B cell (primary cell): ENCODE measurements around the gene CTRL. TPM values are rescaled to one million over a fixed set of nuclear protein-coding genes. Genes with fewer than 3 reads are reported as not detected.

Experiments used
- ATAC-seq: fragments of 200-7000 bp; cut with Tn5 transposase; one replicate; pipeline ENCODE4 v1.10.0; 2021; ENCODE audit warnings: low read depth, mild to moderate bottlenecking, moderate number of reproducible peaks, moderate library complexity
- CTCF ChIA-PET: fragments of 350-600 bp; sonication (Branson Sonifier 250); formaldehyde crosslinking; loops from one replicate; lab custom pipeline; 2021; ENCODE audit warnings: antibody characterized with exemption, inconsistent platforms; lab: Charles Lee
- POLR2A ChIA-PET: fragments of 350-600 bp; sonication (Branson Sonifier 250); formaldehyde crosslinking; loops from one replicate; lab custom pipeline; 2021; ENCODE audit warnings: antibody characterized with exemption; lab: Charles Lee
- DNase-seq: peaks from one replicate; pipeline ENCODE4 v3.0.0; 2013
- H2AFZ ChIP-seq: 2 replicates; pipeline ENCODE4 v1.6.1; 2012; ENCODE audit warnings: mild to moderate bottlenecking, low read depth, low read length; ENCODE audit not compliant: insufficient read depth, poor library complexity, severe bottlenecking
- H3K27ac ChIP-seq, 2 donors: 1 replicate in 1 of 2; 2 replicates in 1 of 2; pipeline ENCODE4 v1.5.1; 2012 to 2013; ENCODE audit warnings: low read length in 2 of 2, mild to moderate bottlenecking in 2 of 2, moderate library complexity in 1 of 2
- H3K27me3 ChIP-seq, 4 experiments: fragments of 200-600 bp in 1 of 4; sonication (generic) in 1 of 4; replicated peaks in 1 of 4; 1 replicate in 2 of 4; 2 replicates in 2 of 4; pipeline versions ENCODE4 v1.6.1 to v1.7.0; 2013 to 2016; ENCODE audit warnings: low read length in 3 of 4, mild to moderate bottlenecking in 2 of 4, mixed read lengths in 1 of 4, moderate library complexity in 1 of 4; ENCODE audit not compliant: insufficient read depth in 4 of 4, control insufficient read depth in 3 of 4; ENCODE audit errors: control extremely low read depth in 1 of 4
- H3K36me3 ChIP-seq, 2 experiments: replicated peaks in 1 of 2; 1 replicate in 1 of 2; 2 replicates in 1 of 2; pipeline versions ENCODE4 v1.6.1 to v1.7.1; 2013; ENCODE audit warnings: low read length in 1 of 2; ENCODE audit not compliant: insufficient read depth in 2 of 2, control insufficient read depth in 1 of 2; ENCODE audit errors: control extremely low read depth in 1 of 2, extremely low read depth in 1 of 2
- H3K4me1 ChIP-seq, 2 donors: fragments of 200-600 bp in 1 of 2; sonication (generic) in 1 of 2; 1 replicate in 1 of 2; 2 replicates in 1 of 2; pipeline versions ENCODE4 v1.5.1 to v1.6.1; 2013 to 2017; ENCODE audit warnings: low read length in 2 of 2; ENCODE audit not compliant: control insufficient read depth in 2 of 2, insufficient read depth in 2 of 2
- H3K4me2 ChIP-seq: replicated peaks from 2 replicates; pipeline ENCODE3; 2012; ENCODE audit warnings: mild to moderate bottlenecking, low read depth, low read length; ENCODE audit not compliant: poor library complexity, severe bottlenecking
- H3K4me3 ChIP-seq, 5 experiments: fragments of 200-600 bp in 1 of 5; sonication (generic) in 1 of 5; 1 replicate in 3 of 5; 2 replicates in 2 of 5; pipeline versions ENCODE4 v1.5.1 to v1.7.0; 2011 to 2016; ENCODE audit warnings: low read length in 4 of 5, mild to moderate bottlenecking in 4 of 5, low read depth in 2 of 5, control low read depth in 1 of 5, moderate library complexity in 1 of 5; ENCODE audit not compliant: insufficient read depth in 1 of 5; ENCODE audit errors: control extremely low read depth in 1 of 5, extremely low read depth in 1 of 5
- H3K79me2 ChIP-seq: fragments of 200-600 bp; sonication (generic); one replicate; pipeline ENCODE4 v1.6.0; 2016; ENCODE audit warnings: low read length; ENCODE audit not compliant: control insufficient read depth, insufficient read depth
- H3K9ac ChIP-seq: fragments of 200-600 bp; sonication (generic); 2 replicates; pipeline ENCODE4 v1.6.1; 2017; ENCODE audit warnings: mild to moderate bottlenecking, low read length, moderate library complexity
- H3K9me3 ChIP-seq, 3 donors: one replicate each; pipeline versions ENCODE4 v1.6.1 to v1.7.1; 2013; ENCODE audit warnings: low read length in 2 of 3; ENCODE audit not compliant: control insufficient read depth in 2 of 3, insufficient read depth in 1 of 3; ENCODE audit errors: control extremely low read depth in 1 of 3
- H4K20me1 ChIP-seq: 2 replicates; pipeline ENCODE4 v1.6.0; 2012; ENCODE audit warnings: mild to moderate bottlenecking, low read length; ENCODE audit not compliant: insufficient read depth, control insufficient read depth, poor library complexity, severe bottlenecking
- H3K27ac Mint-ChIP-seq: one replicate; pipeline ENCODE4 v1.8.0; 2021; ENCODE audit warnings: mixed read lengths
- H3K27me3 Mint-ChIP-seq: one replicate; pipeline ENCODE4 v1.8.0; 2021; ENCODE audit warnings: mixed read lengths
- H3K4me1 Mint-ChIP-seq: one replicate; pipeline ENCODE4 v1.8.0; 2021; ENCODE audit warnings: mixed read lengths
- H3K4me3 Mint-ChIP-seq: one replicate; pipeline ENCODE4 v1.8.0; 2021; ENCODE audit warnings: mixed read lengths
- H3K9me3 Mint-ChIP-seq: one replicate; pipeline ENCODE4 v1.8.0; 2022; ENCODE audit warnings: mixed read lengths; ENCODE audit not compliant: insufficient read depth
- EZH2 ChIP-seq: IDR thresholded peaks from 2 replicates; pipeline ENCODE4 v1.6.1; 2012; ENCODE audit warnings: borderline replicate concordance, low read depth, mild to moderate bottlenecking, moderate library complexity, low read length; ENCODE audit not compliant: insufficient read depth, poor library complexity, severe bottlenecking
- WGBS: methylation state at CpG from one replicate; pipeline ENCODE4 v1.1.5; 2013; ENCODE audit warnings: missing lambda C conversion rate; ENCODE audit not compliant: insufficient coverage; 5-methylcytosine and 5-hydroxymethylcytosine counted together
- intact Hi-C: fragments of 100-400 bp; cut with micrococcal nuclease; formaldehyde crosslinking; loops from one replicate; pipeline ENCODE4 v1.10.0; 2022
- polyA plus RNA-seq: library from polyadenylated mRNA; depleted of rRNA; stranded (reverse); fragments of >200 nt; gene quantifications from 2 replicates; pipeline ENCODE4 v1.2.3, GENCODE V29; 2012
- total RNA-seq, 2 donors: library from RNA; stranded (reverse); fragments of 120-200 nt in 1 of 2; gene quantifications; 1 replicate in 1 of 2; 2 replicates in 1 of 2; pipeline versions ENCODE4 v1.2.3 to v1.2.4, GENCODE V29; 2013 to 2022
- TF ChIP-seq, protein P1 (sequence below): fragments of 200-600 bp; IDR thresholded peaks from one replicate; pipeline ENCODE4 v1.8.0; 2022; ENCODE audit warnings: antibody characterized with exemption, mild to moderate bottlenecking

CTRL gene
- total and polyA plus RNA-seq, 2 donors (not counting 1 experiment from before 2014, with no cell fraction given), result 5.8 to 19.0 TPM

DNA sequence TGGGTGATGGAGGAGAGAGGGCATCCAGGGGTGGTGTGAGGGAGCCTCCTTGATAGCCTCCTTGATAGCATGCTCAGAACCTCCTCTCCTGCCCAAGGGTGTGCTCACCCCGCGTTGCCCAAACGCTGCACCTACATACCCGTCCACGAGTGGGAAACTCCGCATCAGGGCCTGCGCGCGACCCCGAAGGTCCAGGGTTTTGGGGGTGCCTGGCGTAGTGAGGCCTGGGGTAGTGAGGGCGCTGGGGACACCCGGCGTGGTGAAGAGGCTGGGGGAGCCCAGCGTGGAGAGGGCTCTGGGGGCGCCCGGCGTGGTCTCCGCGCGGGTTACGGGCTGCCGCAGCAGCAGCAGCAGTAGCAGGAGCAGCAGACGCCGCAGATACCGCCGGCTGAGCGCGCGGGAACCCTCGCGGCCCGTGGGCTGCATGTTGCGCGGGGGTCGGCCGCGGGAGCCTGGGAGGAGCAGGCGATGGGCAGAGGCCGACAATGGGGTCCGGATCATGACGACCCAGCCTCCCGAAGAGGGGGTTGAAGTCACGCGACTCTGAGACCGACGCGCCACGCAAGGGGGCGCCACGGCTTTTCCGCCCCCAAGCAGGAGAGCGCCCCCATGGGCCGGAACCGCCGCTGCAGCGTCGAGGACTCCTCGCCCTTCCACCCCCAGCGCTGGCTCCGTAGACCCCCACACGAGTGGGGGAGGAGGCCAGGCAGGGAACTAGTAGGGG, 48.5 kb upstream of the CTRL start, which contains the start of gene DPEP3:
TSS of gene DPEP3 (minus strand) at position 545 of the 724 bp plus-strand sequence. CDS start at position 426, 119 bp downstream.
- Histone ChIP-seq H3K4me3 (no peak within 1 kb of the TSS), H3K9ac (no peak within 1 kb of the TSS), H3K27ac (no peak within 1 kb of the TSS), H2AFZ (no peak within 1 kb of the TSS), H4K20me1 (no peaks in the 10 kb centered on the region), H3K27me3 (peaks cover 0 to 3% (median 0%) of the 10 kb centered on the region in 4 experiments), H3K79me2 (peaks cover 4% of the 10 kb centered on the region), H3K36me3 (no peaks in the 10 kb centered on the region), H3K9me3 (no peaks in the 10 kb centered on the region), H3K4me2 (peak within 1 kb of the TSS; percentile 29), H3K4me1 (peaks cover 19 to 30% of the 10 kb centered on the region in 2 donors)
- H3K4me1 Mint-ChIP-seq, result peaks cover 26% of the 10 kb centered on the region
- TF ChIP-seq EZH2, result no peak
- TF ChIP-seq, protein P1, sequence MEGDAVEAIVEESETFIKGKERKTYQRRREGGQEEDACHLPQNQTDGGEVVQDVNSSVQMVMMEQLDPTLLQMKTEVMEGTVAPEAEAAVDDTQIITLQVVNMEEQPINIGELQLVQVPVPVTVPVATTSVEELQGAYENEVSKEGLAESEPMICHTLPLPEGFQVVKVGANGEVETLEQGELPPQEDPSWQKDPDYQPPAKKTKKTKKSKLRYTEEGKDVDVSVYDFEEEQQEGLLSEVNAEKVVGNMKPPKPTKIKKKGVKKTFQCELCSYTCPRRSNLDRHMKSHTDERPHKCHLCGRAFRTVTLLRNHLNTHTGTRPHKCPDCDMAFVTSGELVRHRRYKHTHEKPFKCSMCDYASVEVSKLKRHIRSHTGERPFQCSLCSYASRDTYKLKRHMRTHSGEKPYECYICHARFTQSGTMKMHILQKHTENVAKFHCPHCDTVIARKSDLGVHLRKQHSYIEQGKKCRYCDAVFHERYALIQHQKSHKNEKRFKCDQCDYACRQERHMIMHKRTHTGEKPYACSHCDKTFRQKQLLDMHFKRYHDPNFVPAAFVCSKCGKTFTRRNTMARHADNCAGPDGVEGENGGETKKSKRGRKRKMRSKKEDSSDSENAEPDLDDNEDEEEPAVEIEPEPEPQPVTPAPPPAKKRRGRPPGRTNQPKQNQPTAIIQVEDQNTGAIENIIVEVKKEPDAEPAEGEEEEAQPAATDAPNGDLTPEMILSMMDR, result no peak
- intact Hi-C loops, result no loop called here
- no peak within 1 kb of the TSS for H3K27ac Mint-ChIP-seq
- no peak within 1 kb of the TSS for H3K4me3 Mint-ChIP-seq
- POLR2A ChIA-PET, result no interaction called here
- CTCF ChIA-PET, result interaction anchor here (28.7 kb wide), 1 partner anchor 62 kb away, joined by 320 read pairs; no protein-coding TSS in a partner anchor
- DNase-seq (no peak), ATAC-seq (no peak)
- no peaks in the 10 kb centered on the region for H3K9me3 Mint-ChIP-seq
- no peaks in the 10 kb centered on the region for H3K27me3 Mint-ChIP-seq
- 74% methylated on average over 62 of the region's 62 CpGs for WGBS

DNA sequence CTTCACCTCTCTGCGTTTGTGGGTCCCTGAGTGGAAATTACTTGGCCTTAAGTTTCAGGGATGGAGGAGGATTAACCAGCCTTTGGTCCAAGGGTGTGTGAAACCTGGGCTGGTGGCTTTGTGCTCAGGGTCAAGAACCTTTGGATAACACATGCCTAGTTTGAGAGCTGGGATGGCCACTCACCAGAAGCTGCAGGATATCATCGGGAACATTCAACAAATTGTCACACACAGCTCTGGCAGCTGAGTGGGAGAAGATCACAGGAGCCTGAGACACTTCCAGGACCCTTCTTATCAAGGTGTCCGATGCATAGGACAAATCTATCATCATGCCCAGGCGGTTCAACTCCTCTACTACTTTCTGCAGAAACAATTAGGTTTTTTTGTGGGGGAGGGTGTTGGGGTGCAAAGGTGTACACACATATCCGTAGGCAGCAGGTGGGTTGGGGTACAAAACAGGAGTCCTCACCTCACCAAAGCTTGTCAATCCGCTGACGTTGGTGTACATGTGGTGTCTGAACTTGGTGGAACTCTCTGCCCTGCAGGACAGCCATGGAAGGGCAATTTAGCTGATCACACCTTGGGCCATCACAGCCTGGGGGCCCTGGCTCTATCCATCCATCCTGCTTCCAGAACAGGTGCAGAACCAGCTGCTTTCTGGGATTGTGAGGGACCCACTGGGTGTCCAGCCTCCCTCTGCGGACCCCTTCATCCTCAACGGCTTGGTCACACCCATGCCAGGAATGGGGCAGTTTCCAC, 46.0 kb upstream of the CTRL start:
- H3K4me2 ChIP-seq, result no peak overlapping the region
- H2AFZ ChIP-seq, result no peak overlapping the region
- H3K9me3 ChIP-seq, result no peaks in the 10 kb centered on the region
- H4K20me1 ChIP-seq, result no peaks in the 10 kb centered on the region
- peaks cover 0 to 6% of the 10 kb centered on the region in 2 donors for H3K4me1 ChIP-seq
- TF ChIP-seq, protein P1, result no peak
- TF ChIP-seq EZH2, result no peak
- no peak overlapping the region for H3K27ac ChIP-seq
- H3K27me3 ChIP-seq, result peaks cover 0 to 3% (median 0%) of the 10 kb centered on the region in 4 experiments
- H3K4me3 ChIP-seq, result no peak overlapping the region
- POLR2A ChIA-PET, result no interaction called here
- no peak overlapping the region for H3K9ac ChIP-seq
- DNase-seq (no peak), ATAC-seq (no peak)
- no peak overlapping the region for H3K4me3 Mint-ChIP-seq
- no peaks in the 10 kb centered on the region for H3K9me3 Mint-ChIP-seq
- WGBS, result 94% methylated on average over 7 of the region's 9 CpGs
- H3K27me3 Mint-ChIP-seq, result no peaks in the 10 kb centered on the region
- intact Hi-C loops, result no loop called here
- H3K4me1 Mint-ChIP-seq, result peaks cover 3% of the 10 kb centered on the region
- CTCF ChIA-PET, result interaction anchor here (1.6 kb wide), 1 partner anchor 9 kb away, joined by 4 read pairs; no protein-coding TSS in a partner anchor
- H3K36me3 ChIP-seq, result no peaks in the 10 kb centered on the region
- no peaks in the 10 kb centered on the region for H3K79me2 ChIP-seq
- no peak overlapping the region for H3K27ac Mint-ChIP-seq
